ENCODE measurements around the gene ROBO2.

Gene ROBO2

DNA sequence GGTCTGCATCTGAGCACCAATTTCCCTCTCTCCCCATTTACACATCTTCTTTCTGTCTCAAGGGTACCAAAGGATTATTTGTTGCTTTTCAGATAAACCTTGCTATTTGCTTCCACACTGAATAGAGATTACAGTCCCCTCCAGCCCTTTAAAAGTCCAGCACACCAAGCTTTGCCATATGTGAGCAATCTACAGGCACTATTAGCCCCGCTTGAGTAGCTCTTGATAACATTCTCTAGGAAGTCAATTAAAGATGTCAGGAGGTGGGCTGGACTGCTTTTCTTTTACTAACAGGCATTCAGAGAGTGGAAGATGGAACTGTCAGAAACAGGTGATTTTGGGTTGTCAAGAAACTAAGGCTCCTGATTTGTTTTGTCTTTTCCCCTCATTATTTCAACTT is 417.0 kb downstream of the ROBO2 start:
- H3K4me3 ChIP-seq (ENCODE audit: low read length) = no peak overlapping the region
- H3K9me3 ChIP-seq (ENCODE audit: low read length) = no peaks in the 10 kb centered on the region
- H3K36me3 ChIP-seq (ENCODE audit: insufficient read depth, low read length) = no peaks in the 10 kb centered on the region
- H2AFZ ChIP-seq (ENCODE audit: low read depth, low read length) = no peak overlapping the region
- no peaks in the 10 kb centered on the region for H3K4me1 ChIP-seq (ENCODE audit: insufficient read depth, low read length)
- no peaks in the 10 kb centered on the region for H3K27me3 ChIP-seq (ENCODE audit: insufficient read depth, low read length)

DNA sequence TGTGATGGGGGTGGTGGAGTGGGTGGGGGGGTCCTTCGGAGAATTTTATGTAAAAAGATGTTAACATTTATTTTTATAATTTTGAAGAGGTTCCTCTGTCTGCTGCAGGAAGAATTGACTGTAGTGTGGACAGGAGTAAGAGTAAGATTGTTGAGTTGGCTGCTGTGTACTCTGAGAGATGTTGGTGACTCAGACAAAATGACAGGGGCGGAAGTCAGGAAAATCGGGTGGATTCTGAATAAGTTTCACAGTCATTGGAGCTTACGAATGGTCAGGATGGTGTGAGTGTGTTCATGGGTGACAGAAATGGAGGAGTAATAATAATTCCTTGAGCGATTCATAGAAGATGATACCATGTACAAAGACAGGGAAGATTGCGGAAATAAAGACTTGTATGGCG is 420.0 kb downstream of the ROBO2 start:
- no peaks in the 10 kb centered on the region for H3K4me1 ChIP-seq (ENCODE audit: insufficient read depth, low read length)
- H2AFZ ChIP-seq (ENCODE audit: low read depth, low read length) = no peak overlapping the region
- no peaks in the 10 kb centered on the region for H3K36me3 ChIP-seq (ENCODE audit: insufficient read depth, low read length)
- no peak overlapping the region for H3K4me3 ChIP-seq (ENCODE audit: low read length)
- no peaks in the 10 kb centered on the region for H3K27me3 ChIP-seq (ENCODE audit: insufficient read depth, low read length)
- H3K9me3 ChIP-seq (ENCODE audit: low read length) = no peaks in the 10 kb centered on the region

DNA sequence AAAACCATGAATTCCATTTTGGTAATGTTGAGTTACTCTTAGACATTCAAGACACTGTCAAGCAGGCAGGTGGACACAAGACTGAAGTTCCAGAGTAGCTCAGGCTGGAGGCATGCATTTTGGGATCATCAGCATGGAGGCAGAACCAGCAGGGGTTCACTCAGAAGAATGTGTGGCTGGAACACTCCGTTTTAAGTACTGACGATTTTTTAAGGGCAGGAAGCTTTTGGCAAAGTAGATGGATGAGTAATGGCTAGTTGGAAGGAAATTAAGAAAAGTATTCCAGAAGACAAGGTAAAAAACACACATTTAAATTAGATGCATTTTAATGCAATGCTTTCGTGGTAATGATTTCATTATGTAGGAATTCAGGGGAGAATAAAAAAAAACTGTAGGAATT is 420.4 kb downstream of the ROBO2 start:
- Histone ChIP-seq H3K4me1 (ENCODE audit: insufficient read depth, low read length) (no peaks in the 10 kb centered on the region), H3K27me3 (ENCODE audit: insufficient read depth, low read length) (no peaks in the 10 kb centered on the region), H2AFZ (ENCODE audit: low read depth, low read length) (no peak overlapping the region), H3K4me3 (ENCODE audit: low read length) (no peak overlapping the region), H3K36me3 (ENCODE audit: insufficient read depth, low read length) (no peaks in the 10 kb centered on the region), H3K9me3 (ENCODE audit: low read length) (no peaks in the 10 kb centered on the region)

DNA sequence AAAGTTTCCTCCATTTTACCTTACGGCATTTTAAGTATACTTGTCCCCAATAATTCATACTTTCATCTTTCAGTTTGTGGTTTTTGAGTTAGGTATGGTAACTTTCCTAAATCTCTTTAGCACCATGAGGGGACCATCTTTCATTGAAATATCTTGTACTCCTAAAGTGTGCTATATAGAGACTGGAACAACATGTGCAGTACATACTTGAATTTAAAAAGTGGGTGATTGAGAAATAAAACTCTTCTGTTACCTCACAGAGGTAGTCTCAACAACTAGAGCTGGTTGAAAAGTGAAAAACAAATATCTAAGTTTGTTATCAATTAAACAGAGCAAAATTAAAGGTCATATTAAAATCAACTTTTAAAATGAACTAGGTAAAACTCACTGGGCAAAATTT is 423.1 kb downstream of the ROBO2 start:
- no peaks in the 10 kb centered on the region for H3K9me3 ChIP-seq (ENCODE audit: low read length)
- no peaks in the 10 kb centered on the region for H3K36me3 ChIP-seq (ENCODE audit: insufficient read depth, low read length)
- H2AFZ ChIP-seq (ENCODE audit: low read depth, low read length) = no peak overlapping the region
- no peak overlapping the region for H3K4me3 ChIP-seq (ENCODE audit: low read length)
- H3K27me3 ChIP-seq (ENCODE audit: insufficient read depth, low read length) = no peaks in the 10 kb centered on the region
- peaks cover 2% of the 10 kb centered on the region for H3K4me1 ChIP-seq (ENCODE audit: insufficient read depth, low read length)

- Histone ChIP-seq H2AFZ (ENCODE audit: low read depth, low read length) (no peak overlapping the region), H3K4me3 (ENCODE audit: low read length) (no peak overlapping the region), H3K36me3 (ENCODE audit: insufficient read depth, low read length) (no peaks in the 10 kb centered on the region), H3K27me3 (ENCODE audit: insufficient read depth, low read length) (no peaks in the 10 kb centered on the region), H3K4me1 (ENCODE audit: insufficient read depth, low read length) (peaks cover 2% of the 10 kb centered on the region), H3K9me3 (ENCODE audit: low read length) (no peaks in the 10 kb centered on the region)
Observed at GRCh38 chr3:77464111-77464688, 424.3 kb downstream of the ROBO2 start.

- H3K27me3 ChIP-seq (ENCODE audit: insufficient read depth, low read length) = no peaks in the 10 kb centered on the region
- peaks cover 2% of the 10 kb centered on the region for H3K4me1 ChIP-seq (ENCODE audit: insufficient read depth, low read length)
- H3K9me3 ChIP-seq (ENCODE audit: low read length) = no peaks in the 10 kb centered on the region
Observed at GRCh38 chr3:77466562-77467115, 426.7 kb downstream of the ROBO2 start.

GRCh38 chr3:77467702-77468625 is 428.1 kb downstream of the ROBO2 start:
- Histone ChIP-seq H3K9me3 (ENCODE audit: low read length) (no peaks in the 10 kb centered on the region), H2AFZ (ENCODE audit: low read depth, low read length) (no peak overlapping the region)

More at GRCh38 chr3:77466562-77467115, 426.7 kb downstream of the ROBO2 start:
- no peaks in the 10 kb centered on the region for H3K36me3 ChIP-seq (ENCODE audit: insufficient read depth, low read length)
- H3K4me3 ChIP-seq (ENCODE audit: low read length) = no peak overlapping the region
- H2AFZ ChIP-seq (ENCODE audit: low read depth, low read length) = no peak overlapping the region

GRCh38 chr3:77468626-77469020 is 428.7 kb downstream of the ROBO2 start:
- H3K27me3 ChIP-seq (ENCODE audit: insufficient read depth, low read length) = no peaks in the 10 kb centered on the region
- H3K9me3 ChIP-seq (ENCODE audit: low read length) = no peaks in the 10 kb centered on the region
- no peak overlapping the region for H2AFZ ChIP-seq (ENCODE audit: low read depth, low read length)
- H3K4me3 ChIP-seq (ENCODE audit: low read length) = no peak overlapping the region
- peaks cover 2% of the 10 kb centered on the region for H3K4me1 ChIP-seq (ENCODE audit: insufficient read depth, low read length)
- no peaks in the 10 kb centered on the region for H3K36me3 ChIP-seq (ENCODE audit: insufficient read depth, low read length)

More at GRCh38 chr3:77467702-77468625, 428.1 kb downstream of the ROBO2 start:
- no peak overlapping the region for H3K4me3 ChIP-seq (ENCODE audit: low read length)
- peaks cover 2% of the 10 kb centered on the region for H3K4me1 ChIP-seq (ENCODE audit: insufficient read depth, low read length)
- no peaks in the 10 kb centered on the region for H3K36me3 ChIP-seq (ENCODE audit: insufficient read depth, low read length)
- H3K27me3 ChIP-seq (ENCODE audit: insufficient read depth, low read length) = no peaks in the 10 kb centered on the region

DNA sequence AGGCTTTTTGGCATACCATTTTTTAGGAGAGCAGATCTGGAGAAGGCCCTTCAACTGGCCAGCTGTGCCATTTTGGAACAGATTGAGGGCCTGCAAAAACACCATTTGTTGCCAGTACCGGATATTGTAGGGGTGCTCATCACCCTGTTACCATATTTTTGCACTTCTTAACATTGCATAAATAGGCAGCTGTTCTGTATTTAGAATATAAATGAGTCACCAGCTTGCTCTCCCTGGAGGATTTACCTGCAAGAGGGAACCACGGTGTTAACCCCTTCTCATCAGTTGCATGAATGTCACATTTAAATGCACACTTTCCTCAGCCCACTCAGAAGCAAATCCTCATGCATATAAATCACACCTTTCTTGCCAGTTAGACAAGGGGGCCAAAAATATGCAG is 435.6 kb downstream of the ROBO2 start:
- H3K9me3 ChIP-seq (ENCODE audit: low read length) = no peaks in the 10 kb centered on the region
- H3K36me3 ChIP-seq (ENCODE audit: insufficient read depth, low read length) = no peaks in the 10 kb centered on the region
- no peak overlapping the region for H3K4me3 ChIP-seq (ENCODE audit: low read length)
- no peaks in the 10 kb centered on the region for H3K4me1 ChIP-seq (ENCODE audit: insufficient read depth, low read length)
- no peak overlapping the region for H2AFZ ChIP-seq (ENCODE audit: low read depth, low read length)
- H3K27me3 ChIP-seq (ENCODE audit: insufficient read depth, low read length) = no peaks in the 10 kb centered on the region

DNA sequence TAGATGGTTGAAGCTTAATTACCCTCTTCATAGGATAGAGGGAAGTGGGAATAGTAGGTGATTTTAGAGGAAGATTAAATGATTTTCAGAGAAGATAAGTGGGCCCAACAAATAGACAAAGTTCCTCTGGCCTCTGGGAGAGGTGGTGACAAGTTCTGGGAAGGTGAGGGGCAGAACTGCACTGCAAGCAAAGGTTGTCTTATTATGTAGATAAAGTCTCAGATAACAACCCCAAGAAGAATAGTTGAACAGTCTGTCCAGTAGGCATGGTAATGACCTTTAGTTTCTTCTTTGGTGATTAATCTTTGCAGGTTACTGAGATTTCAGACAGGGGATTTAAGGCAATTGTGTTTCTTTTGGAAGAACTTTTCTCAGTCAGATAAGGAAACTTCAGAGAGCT is 439.1 kb downstream of the ROBO2 start:
- Histone ChIP-seq H3K4me3 (ENCODE audit: low read length) (no peak overlapping the region), H3K9me3 (ENCODE audit: low read length) (no peaks in the 10 kb centered on the region), H3K36me3 (ENCODE audit: insufficient read depth, low read length) (no peaks in the 10 kb centered on the region), H3K27me3 (ENCODE audit: insufficient read depth, low read length) (no peaks in the 10 kb centered on the region), H3K4me1 (ENCODE audit: insufficient read depth, low read length) (no peaks in the 10 kb centered on the region), H2AFZ (ENCODE audit: low read depth, low read length) (no peak overlapping the region)

DNA sequence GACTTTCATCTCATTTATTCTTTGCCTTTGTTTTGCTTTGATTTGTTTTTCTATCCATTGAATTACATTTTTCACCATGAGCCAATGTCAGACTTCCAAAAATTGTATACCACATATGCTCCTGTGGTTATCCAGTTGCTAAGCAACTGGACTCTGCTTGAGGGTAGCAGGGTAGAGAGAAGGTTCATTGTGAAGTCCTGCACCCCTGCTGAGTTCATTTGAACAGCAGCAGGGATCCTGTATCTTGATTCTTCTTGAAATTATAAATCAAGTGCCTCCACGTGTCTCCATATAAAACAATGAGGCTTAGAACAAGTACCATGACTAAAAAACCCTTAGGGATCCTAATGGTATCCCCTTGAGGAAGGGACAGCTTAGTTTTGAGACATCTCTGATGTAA is 449.3 kb downstream of the ROBO2 start:
- no peaks in the 10 kb centered on the region for H3K9me3 ChIP-seq (ENCODE audit: low read length)
- no peak overlapping the region for H3K4me3 ChIP-seq (ENCODE audit: low read length)
- no peak overlapping the region for H2AFZ ChIP-seq (ENCODE audit: low read depth, low read length)
- no peaks in the 10 kb centered on the region for H3K4me1 ChIP-seq (ENCODE audit: insufficient read depth, low read length)
- H3K36me3 ChIP-seq (ENCODE audit: insufficient read depth, low read length) = no peaks in the 10 kb centered on the region
- H3K27me3 ChIP-seq (ENCODE audit: insufficient read depth, low read length) = no peaks in the 10 kb centered on the region

- H3K9me3 ChIP-seq (ENCODE audit: low read length) = no peaks in the 10 kb centered on the region
- H3K4me1 ChIP-seq (ENCODE audit: insufficient read depth, low read length) = no peaks in the 10 kb centered on the region
- H3K36me3 ChIP-seq (ENCODE audit: insufficient read depth, low read length) = no peaks in the 10 kb centered on the region
- H2AFZ ChIP-seq (ENCODE audit: low read depth, low read length) = no peak overlapping the region
- no peak overlapping the region for H3K4me3 ChIP-seq (ENCODE audit: low read length)
- H3K27me3 ChIP-seq (ENCODE audit: insufficient read depth, low read length) = no peaks in the 10 kb centered on the region
Observed at GRCh38 chr3:77491961-77492360, 452.1 kb downstream of the ROBO2 start.

- Histone ChIP-seq H3K9me3 (ENCODE audit: low read length) (no peaks in the 10 kb centered on the region), H3K4me1 (ENCODE audit: insufficient read depth, low read length) (peaks cover 2% of the 10 kb centered on the region), H2AFZ (ENCODE audit: low read depth, low read length) (no peak overlapping the region), H3K36me3 (ENCODE audit: insufficient read depth, low read length) (no peaks in the 10 kb centered on the region), H3K4me3 (ENCODE audit: low read length) (no peak overlapping the region), H3K27me3 (ENCODE audit: insufficient read depth, low read length) (no peaks in the 10 kb centered on the region)
Observed at GRCh38 chr3:77500721-77501120, 460.8 kb downstream of the ROBO2 start.

Data from neuron (in vitro differentiated cells).